Adipose tissue (tissue), 3 donors: Measurements from ENCODE around the gene SUFU. TPM values are rescaled to one million over a fixed set of nuclear protein-coding genes. Genes with fewer than 3 reads are reported as not detected.

Experiments used
- H3K27ac ChIP-seq: one replicate; pipeline ENCODE4 v1.5.1; 2013; ENCODE audit warnings: low read depth, low read length
- WGBS, 3 donors: extraction: QIAGEN DNeasy Blood & Tissue Kit; methylation state at CpG; one replicate each; pipeline ENCODE4 v1.1.7; 2013; 5-methylcytosine and 5-hydroxymethylcytosine counted together
- polyA plus RNA-seq, 3 donors: library from polyadenylated mRNA; stranded (reverse); fragments of 200-250 nt; gene quantifications; one replicate each; pipeline ENCODE4 v1.2.3, GENCODE V29; 2013
- donor health status: healthy with polysubstance abuse.
- donor health status: Bipolar disorder and iron deficiency.
- donor health status: healthy.

Gene SUFU
- polyA plus RNA-seq, 3 donors, result 2.7 to 5.3 (median 3.6) TPM

- H3K27ac ChIP-seq, result no peak overlapping the region
- 64 to 85% (median 67%) methylated on average over 4 of the region's 4 CpGs for WGBS, 3 donors
Observed at GRCh38 chr10:102580230-102580629, 76.5 kb downstream of the SUFU start.

GRCh38 chr10:102581401-102581800 lies 77.6 kb downstream of the SUFU start:
- 77 to 89% (median 87%) methylated on average over 8 of the region's 8 CpGs for WGBS, 3 donors

GRCh38 chr10:102581981-102582580 lies 78.3 kb downstream of the SUFU start:
- 58 to 70% (median 61%) methylated on average over 10 of the region's 10 CpGs for WGBS, 3 donors
- no peak overlapping the region for H3K27ac ChIP-seq

More at GRCh38 chr10:102581401-102581800, 77.6 kb downstream of the SUFU start:
- no peak overlapping the region for H3K27ac ChIP-seq

- no peak overlapping the region for H3K27ac ChIP-seq
- WGBS, 3 donors, result 36 to 41% (median 39%) methylated on average over 11 of the region's 11 CpGs
Observed at GRCh38 chr10:102583435-102584417, 80.0 kb downstream of the SUFU start.

- WGBS, 3 donors, result 61 to 77% (median 67%) methylated on average over 1 of the region's 1 CpG
- no peak overlapping the region for H3K27ac ChIP-seq
Observed at GRCh38 chr10:102585026-102585425, 81.3 kb downstream of the SUFU start.

GRCh38 chr10:102586858-102587257 lies 83.1 kb downstream of the SUFU start:
- H3K27ac ChIP-seq, result no peak overlapping the region
- 94 to 95% (median 95%) methylated on average over 1 of the region's 1 CpG for WGBS, 3 donors

GRCh38 chr10:102588875-102589274 lies 85.1 kb downstream of the SUFU start:
- 96 to 100% (median 98%) methylated on average over 1 of the region's 1 CpG for WGBS, 3 donors

GRCh38 chr10:102593074-102593803 lies 89.5 kb downstream of the SUFU start:
- H3K27ac ChIP-seq, result no peak overlapping the region
- WGBS, 3 donors, result 78 to 88% (median 88%) methylated on average over 6 of the region's 6 CpGs

More at GRCh38 chr10:102588875-102589274, 85.1 kb downstream of the SUFU start:
- no peak overlapping the region for H3K27ac ChIP-seq

GRCh38 chr10:102593804-102594079 lies 90.0 kb downstream of the SUFU start:
- H3K27ac ChIP-seq, result no peak overlapping the region
- 76 to 92% (median 83%) methylated on average over 6 of the region's 6 CpGs for WGBS, 3 donors

- 54 to 70% (median 56%) methylated on average over 2 of the region's 2 CpGs for WGBS, 3 donors
- no peak overlapping the region for H3K27ac ChIP-seq
Observed at GRCh38 chr10:102595293-102595692, 91.5 kb downstream of the SUFU start.

GRCh38 chr10:102595897-102596296 lies 92.1 kb downstream of the SUFU start:
- H3K27ac ChIP-seq, result no peak overlapping the region
- WGBS, 3 donors, result 81 to 88% (median 84%) methylated on average over 4 of the region's 4 CpGs

- H3K27ac ChIP-seq, result no peak overlapping the region
- 51 to 61% (median 58%) methylated on average over 3 of the region's 3 CpGs for WGBS, 3 donors
Observed at GRCh38 chr10:102596506-102596971, 92.8 kb downstream of the SUFU start.

GRCh38 chr10:102597131-102597991 lies 93.6 kb downstream of the SUFU start:
- 36 to 60% (median 47%) methylated on average over 16 of the region's 16 CpGs for WGBS, 3 donors
- no peak overlapping the region for H3K27ac ChIP-seq

- 50 to 87% (median 62%) methylated on average over 8 of the region's 8 CpGs for WGBS, 3 donors
- no peak overlapping the region for H3K27ac ChIP-seq
Observed at GRCh38 chr10:102598243-102598642, 94.5 kb downstream of the SUFU start.

GRCh38 chr10:102599565-102600327 lies 96.0 kb downstream of the SUFU start:
- no peak overlapping the region for H3K27ac ChIP-seq
- 14 to 35% (median 19%) methylated on average over 7 of the region's 7 CpGs for WGBS, 3 donors

- H3K27ac ChIP-seq, result no peak overlapping the region
- WGBS, 3 donors, result 79 to 90% (median 85%) methylated on average over 6 of the region's 6 CpGs
Observed at GRCh38 chr10:102600816-102601215, 97.0 kb downstream of the SUFU start.

GRCh38 chr10:102601639-102602038 lies 97.9 kb downstream of the SUFU start:
- H3K27ac ChIP-seq, result peak overlapping the region; percentile 83
- 72 to 85% (median 80%) methylated on average over 9 of the region's 9 CpGs for WGBS, 3 donors
